ENCODE results near the gene FAM210A.

DNA sequence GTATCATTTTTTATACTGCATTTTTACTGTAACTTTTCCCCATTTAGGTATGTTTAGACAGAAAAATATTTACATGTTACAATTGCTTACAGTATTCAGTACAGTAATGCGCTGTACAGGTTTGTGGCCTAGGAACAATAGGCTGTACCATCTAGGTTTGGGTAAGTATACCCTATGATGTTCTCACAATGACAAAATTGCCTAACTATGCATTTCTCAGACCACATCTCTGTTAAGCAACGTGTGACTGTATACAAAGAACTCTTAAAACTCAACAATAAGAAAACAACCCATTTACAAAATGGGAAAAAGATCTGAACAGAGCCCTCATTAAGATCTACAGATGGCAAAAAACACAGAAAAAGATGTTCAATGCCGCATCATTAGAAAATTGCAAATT lies 29.4 kb downstream of the FAM210A start:
- TF ChIP-seq EZH2 (IDR thresholded peaks at IDR 0.05) = no peak
- TF ChIP-seq, protein P1, sequence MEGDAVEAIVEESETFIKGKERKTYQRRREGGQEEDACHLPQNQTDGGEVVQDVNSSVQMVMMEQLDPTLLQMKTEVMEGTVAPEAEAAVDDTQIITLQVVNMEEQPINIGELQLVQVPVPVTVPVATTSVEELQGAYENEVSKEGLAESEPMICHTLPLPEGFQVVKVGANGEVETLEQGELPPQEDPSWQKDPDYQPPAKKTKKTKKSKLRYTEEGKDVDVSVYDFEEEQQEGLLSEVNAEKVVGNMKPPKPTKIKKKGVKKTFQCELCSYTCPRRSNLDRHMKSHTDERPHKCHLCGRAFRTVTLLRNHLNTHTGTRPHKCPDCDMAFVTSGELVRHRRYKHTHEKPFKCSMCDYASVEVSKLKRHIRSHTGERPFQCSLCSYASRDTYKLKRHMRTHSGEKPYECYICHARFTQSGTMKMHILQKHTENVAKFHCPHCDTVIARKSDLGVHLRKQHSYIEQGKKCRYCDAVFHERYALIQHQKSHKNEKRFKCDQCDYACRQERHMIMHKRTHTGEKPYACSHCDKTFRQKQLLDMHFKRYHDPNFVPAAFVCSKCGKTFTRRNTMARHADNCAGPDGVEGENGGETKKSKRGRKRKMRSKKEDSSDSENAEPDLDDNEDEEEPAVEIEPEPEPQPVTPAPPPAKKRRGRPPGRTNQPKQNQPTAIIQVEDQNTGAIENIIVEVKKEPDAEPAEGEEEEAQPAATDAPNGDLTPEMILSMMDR (IDR thresholded peaks at IDR 0.05) = no peak
